WTC11 (cell line): ENCODE results near the gene UBAP2. TPM values are rescaled to one million over a fixed set of nuclear protein-coding genes. Genes with fewer than 3 reads are reported as not detected.

Experiments
- ATAC-seq: fragments of 200-7000 bp; cut with Tn5 transposase; 2 replicates; pipeline ENCODE4 v1.10.0; 2021; ENCODE audit warnings: mild to moderate bottlenecking, moderate library complexity
- CTCF ChIA-PET: fragments of 300-600 bp; sonication (Branson Sonifier 250); formaldehyde crosslinking; loops from one replicate; lab custom pipeline; 2021; ENCODE audit warnings: antibody characterized with exemption; lab: Charles Lee
- POLR2A ChIA-PET: fragments of 350-600 bp; sonication (Branson Sonifier 250); formaldehyde crosslinking; loops from one replicate; lab custom pipeline; 2021; ENCODE audit warnings: antibody characterized with exemption; lab: Charles Lee
- DNase-seq: peaks from one replicate; pipeline ENCODE4 v3.0.0; 2021; ENCODE audit warnings: low spot score
- H3K27ac Mint-ChIP-seq: 2 replicates; pipeline ENCODE4 v1.8.0; 2021; ENCODE audit warnings: mixed read lengths
- H3K27me3 Mint-ChIP-seq: 2 replicates; pipeline ENCODE4 v1.8.0; 2021; ENCODE audit warnings: low read depth, mild to moderate bottlenecking, moderate library complexity, mixed read lengths
- H3K36me3 Mint-ChIP-seq: 2 replicates; pipeline ENCODE4 v1.8.0; 2021; ENCODE audit warnings: mixed read lengths
- H3K4me1 Mint-ChIP-seq: 2 replicates; pipeline ENCODE4 v1.8.0; 2022; ENCODE audit warnings: mixed read lengths
- H3K4me3 Mint-ChIP-seq: 2 replicates; pipeline ENCODE4 v1.8.0; 2021; ENCODE audit warnings: mild to moderate bottlenecking, moderate library complexity, mixed read lengths
- H3K9me3 Mint-ChIP-seq: 2 replicates; pipeline ENCODE4 v1.8.0; 2021; ENCODE audit warnings: mixed read lengths
- AR ChIP-seq: fragments of 250-450 bp; sonication (Bioruptor Pico); IDR thresholded peaks from 2 replicates; pipeline ENCODE4 v1.9.0; 2021; ENCODE audit warnings: mild to moderate bottlenecking
- CREB1 ChIP-seq: sonication (generic); formaldehyde crosslinking; IDR thresholded peaks from 2 replicates; pipeline ENCODE4 v1.8.0; 2023; ENCODE audit warnings: mild to moderate bottlenecking, missing genetic modification reagents
- E2F1 ChIP-seq: sonication (generic); formaldehyde crosslinking; IDR thresholded peaks from 2 replicates; pipeline ENCODE4 v1.8.0; 2022; ENCODE audit warnings: mild to moderate bottlenecking, missing genetic modification reagents
- ESRRA ChIP-seq: sonication (generic); formaldehyde crosslinking; IDR thresholded peaks from 2 replicates; pipeline ENCODE4 v1.8.1; 2022; ENCODE audit warnings: mild to moderate bottlenecking, missing genetic modification reagents, borderline replicate concordance
- FOXJ3 ChIP-seq: sonication (generic); formaldehyde crosslinking; IDR thresholded peaks from 2 replicates; pipeline ENCODE4 v1.9.0; 2021; ENCODE audit warnings: missing genetic modification reagents, mild to moderate bottlenecking, borderline replicate concordance
- GABPB1 ChIP-seq: sonication (generic); formaldehyde crosslinking; IDR thresholded peaks from 2 replicates; pipeline ENCODE4 v1.8.1; 2023; ENCODE audit warnings: mild to moderate bottlenecking, missing genetic modification reagents
- JUN ChIP-seq: sonication (generic); formaldehyde crosslinking; IDR thresholded peaks from 2 replicates; pipeline ENCODE4 v1.8.0; 2023; ENCODE audit warnings: mild to moderate bottlenecking, missing genetic modification reagents
- NFATC4 ChIP-seq: fragments of 250-450 bp; sonication (Bioruptor Pico); IDR thresholded peaks from 2 replicates; pipeline ENCODE4 v1.9.0; 2021; ENCODE audit warnings: mild to moderate bottlenecking
- NR2C2 ChIP-seq: sonication (generic); formaldehyde crosslinking; IDR thresholded peaks from 2 replicates; pipeline ENCODE4 v1.8.0; 2022; ENCODE audit warnings: mild to moderate bottlenecking, missing genetic modification reagents
- PREB ChIP-seq: sonication (generic); formaldehyde crosslinking; IDR thresholded peaks from 2 replicates; pipeline ENCODE4 v1.8.1; 2022; ENCODE audit warnings: mild to moderate bottlenecking, missing genetic modification reagents, moderate library complexity, borderline replicate concordance
- SP1 ChIP-seq: sonication (generic); formaldehyde crosslinking; conservative IDR thresholded peaks from 2 replicates; pipeline ENCODE4 v1.8.1; 2022; ENCODE audit warnings: missing genetic modification reagents
- ZNF317 ChIP-seq: sonication (generic); formaldehyde crosslinking; IDR thresholded peaks from 2 replicates; pipeline ENCODE4 v1.8.1; 2023; ENCODE audit warnings: low read depth, mild to moderate bottlenecking, moderate library complexity, missing genetic modification reagents, borderline replicate concordance
- ZNF416 ChIP-seq: fragments of 250-450 bp; sonication (Bioruptor Pico); IDR thresholded peaks from 2 replicates; pipeline ENCODE4 v1.9.0; 2021; ENCODE audit warnings: mild to moderate bottlenecking, inconsistent platforms
- total RNA-seq: library from RNA; stranded (reverse); gene quantifications from 3 replicates; pipeline ENCODE4 v1.2.3, GENCODE V29; 2021
- TF ChIP-seq, protein P1 (sequence below): sonication (generic); formaldehyde crosslinking; IDR thresholded peaks from 2 replicates; pipeline ENCODE4 v1.8.0; 2023; ENCODE audit warnings: missing genetic modification reagents, mild to moderate bottlenecking, borderline replicate concordance

UBAP2 gene
- total RNA-seq, 1 experiment from 2014 or later, result 63.9 TPM

DNA sequence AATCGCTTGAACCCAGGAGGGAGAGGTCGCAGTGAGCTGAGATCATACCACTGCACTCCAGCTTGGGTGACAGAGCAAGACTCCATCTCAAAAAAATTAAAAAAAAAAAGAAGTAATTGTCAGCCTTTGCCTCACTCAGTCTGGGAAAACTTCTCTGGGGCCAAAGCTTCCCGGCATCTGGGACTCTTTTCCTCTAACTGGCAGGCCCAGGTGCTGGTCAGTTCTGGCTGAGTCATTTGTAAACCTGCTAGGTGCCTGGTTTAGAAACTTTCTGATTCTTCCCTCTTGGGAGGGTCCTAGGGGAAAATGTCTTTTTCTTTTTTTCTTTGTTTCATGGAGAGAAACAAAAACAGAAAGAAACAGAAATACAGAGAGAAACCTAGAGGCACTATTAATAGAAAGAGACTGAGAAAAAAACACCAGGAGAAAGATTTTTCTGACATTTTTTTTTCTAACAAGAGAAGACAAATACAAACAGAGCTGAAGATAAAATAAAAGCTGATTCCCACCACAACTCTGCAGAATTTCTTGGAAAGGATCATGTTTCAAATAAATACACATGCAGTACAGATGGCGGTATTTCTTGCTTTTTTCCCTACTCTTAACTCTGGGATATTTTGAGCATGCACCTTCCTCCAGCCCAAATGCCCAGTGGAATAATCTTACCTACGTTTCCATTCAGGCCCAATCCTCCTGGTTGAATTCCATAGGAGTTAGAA is 22.1 kb upstream of the UBAP2 start (continued):
- no peak for TF ChIP-seq PREB (CRISPR knock-in tag)
- TF ChIP-seq AR (CRISPR knock-in tag), result no peak
- no peak for TF ChIP-seq GABPB1
- TF ChIP-seq NR2C2 (CRISPR knock-in tag), result no peak
- TF ChIP-seq JUN (CRISPR knock-in tag), result no peak
- no peak for TF ChIP-seq SP1 (CRISPR knock-in tag)

DNA sequence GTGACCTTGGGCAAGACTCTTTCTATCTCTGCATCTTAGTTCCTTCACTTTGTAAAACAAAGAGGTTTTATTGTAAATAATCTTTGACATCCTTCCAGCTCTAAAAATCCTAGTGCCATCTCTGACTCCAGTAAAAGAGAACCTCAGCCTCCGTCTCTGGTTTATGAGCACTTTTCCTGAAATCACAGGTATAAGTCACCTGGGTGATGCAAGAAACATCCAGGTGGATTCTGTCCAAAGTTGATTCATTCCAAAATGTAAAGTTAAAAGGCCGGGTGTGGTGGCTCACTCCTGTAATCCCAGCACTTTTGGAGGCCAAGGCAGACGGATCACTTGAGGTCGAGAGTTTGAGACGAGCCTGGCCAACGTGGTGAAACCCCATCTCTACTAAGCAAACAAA is 21.1 kb upstream of the UBAP2 start:
- Mint-ChIP-seq H3K36me3 (no peaks in the 10 kb centered on the region), H3K27ac (no peak overlapping the region), H3K27me3 (no peaks in the 10 kb centered on the region), H3K4me3 (no peak overlapping the region), H3K4me1 (peaks cover 25% of the 10 kb centered on the region)
- CTCF ChIA-PET, result no interaction called here
- no peak for DNase-seq
- ATAC-seq, result no peak
- POLR2A ChIA-PET, result no interaction called here
- TF ChIP-seq, protein P1, sequence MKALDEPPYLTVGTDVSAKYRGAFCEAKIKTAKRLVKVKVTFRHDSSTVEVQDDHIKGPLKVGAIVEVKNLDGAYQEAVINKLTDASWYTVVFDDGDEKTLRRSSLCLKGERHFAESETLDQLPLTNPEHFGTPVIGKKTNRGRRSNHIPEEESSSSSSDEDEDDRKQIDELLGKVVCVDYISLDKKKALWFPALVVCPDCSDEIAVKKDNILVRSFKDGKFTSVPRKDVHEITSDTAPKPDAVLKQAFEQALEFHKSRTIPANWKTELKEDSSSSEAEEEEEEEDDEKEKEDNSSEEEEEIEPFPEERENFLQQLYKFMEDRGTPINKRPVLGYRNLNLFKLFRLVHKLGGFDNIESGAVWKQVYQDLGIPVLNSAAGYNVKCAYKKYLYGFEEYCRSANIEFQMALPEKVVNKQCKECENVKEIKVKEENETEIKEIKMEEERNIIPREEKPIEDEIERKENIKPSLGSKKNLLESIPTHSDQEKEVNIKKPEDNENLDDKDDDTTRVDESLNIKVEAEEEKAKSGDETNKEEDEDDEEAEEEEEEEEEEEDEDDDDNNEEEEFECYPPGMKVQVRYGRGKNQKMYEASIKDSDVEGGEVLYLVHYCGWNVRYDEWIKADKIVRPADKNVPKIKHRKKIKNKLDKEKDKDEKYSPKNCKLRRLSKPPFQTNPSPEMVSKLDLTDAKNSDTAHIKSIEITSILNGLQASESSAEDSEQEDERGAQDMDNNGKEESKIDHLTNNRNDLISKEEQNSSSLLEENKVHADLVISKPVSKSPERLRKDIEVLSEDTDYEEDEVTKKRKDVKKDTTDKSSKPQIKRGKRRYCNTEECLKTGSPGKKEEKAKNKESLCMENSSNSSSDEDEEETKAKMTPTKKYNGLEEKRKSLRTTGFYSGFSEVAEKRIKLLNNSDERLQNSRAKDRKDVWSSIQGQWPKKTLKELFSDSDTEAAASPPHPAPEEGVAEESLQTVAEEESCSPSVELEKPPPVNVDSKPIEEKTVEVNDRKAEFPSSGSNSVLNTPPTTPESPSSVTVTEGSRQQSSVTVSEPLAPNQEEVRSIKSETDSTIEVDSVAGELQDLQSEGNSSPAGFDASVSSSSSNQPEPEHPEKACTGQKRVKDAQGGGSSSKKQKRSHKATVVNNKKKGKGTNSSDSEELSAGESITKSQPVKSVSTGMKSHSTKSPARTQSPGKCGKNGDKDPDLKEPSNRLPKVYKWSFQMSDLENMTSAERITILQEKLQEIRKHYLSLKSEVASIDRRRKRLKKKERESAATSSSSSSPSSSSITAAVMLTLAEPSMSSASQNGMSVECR, result no peak
- no peak for TF ChIP-seq ZNF317 (CRISPR knock-in tag)
- TF ChIP-seq NFATC4, result no peak
- TF ChIP-seq NR2C2 (CRISPR knock-in tag), result no peak
- TF ChIP-seq E2F1 (CRISPR knock-in tag), result no peak
- TF ChIP-seq ZNF416 (CRISPR knock-in tag), result no peak
- TF ChIP-seq, all 79 proteins: peak for 0
- peaks cover 4% of the 10 kb centered on the region for H3K9me3 Mint-ChIP-seq

DNA sequence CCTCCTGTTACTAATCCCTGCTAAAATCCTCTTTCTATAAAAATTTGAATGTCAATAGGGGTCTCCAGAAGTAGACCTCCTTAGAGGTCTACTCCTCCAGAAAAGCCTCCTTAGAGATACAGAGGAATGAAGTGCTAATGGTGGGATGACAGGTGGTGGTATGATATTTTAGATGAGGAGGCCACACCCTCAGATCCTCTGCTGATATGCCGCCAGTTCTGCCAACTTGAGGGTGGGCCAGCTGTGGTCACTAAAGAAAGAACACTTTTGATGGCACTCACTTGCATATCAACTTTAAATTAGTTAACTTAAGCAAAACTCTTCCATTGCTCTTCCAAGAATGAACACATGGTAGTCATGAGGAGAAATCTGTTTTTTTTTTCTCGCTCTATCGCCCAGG is 16.9 kb upstream of the UBAP2 start:
- no peaks in the 10 kb centered on the region for H3K4me1 Mint-ChIP-seq
- CTCF ChIA-PET, result interaction anchor here (0.6 to 3.3 kb wide), 2 partner anchors 8 to 38 kb away, joined by 5 to 15 read pairs; no protein-coding TSS in a partner anchor

More for the DNA sequence above, 16.9 kb upstream of the UBAP2 start:
- Mint-ChIP-seq H3K9me3 (no peaks in the 10 kb centered on the region), H3K36me3 (no peaks in the 10 kb centered on the region), H3K4me3 (no peak overlapping the region), H3K27me3 (no peaks in the 10 kb centered on the region), H3K27ac (no peak overlapping the region)
- POLR2A ChIA-PET, result no interaction called here
- DNase-seq (no peak), ATAC-seq (no peak)
- no peak for TF ChIP-seq ESRRA (CRISPR knock-in tag)
- TF ChIP-seq CREB1 (CRISPR knock-in tag), result no peak
- no peak for TF ChIP-seq FOXJ3 (CRISPR knock-in tag)
